Mesendoderm (in vitro differentiated cells): Measurements from ENCODE around the gene IL1RAPL1.

Source experiments
- DNase-seq: peaks from one replicate; pipeline ENCODE4 v3.0.0; 2013
- H2AK5ac ChIP-seq: 2 replicates; pipeline ENCODE4 v1.6.1; 2013; ENCODE audit warnings: low read length, inconsistent platforms
- H2BK120ac ChIP-seq: 2 replicates; pipeline ENCODE4 v1.6.1; 2013; ENCODE audit warnings: low read depth, mild to moderate bottlenecking, low read length, moderate library complexity, mixed read lengths
- H2BK15ac ChIP-seq: replicated peaks from 2 replicates; pipeline ENCODE4 v1.6.1; 2013; ENCODE audit warnings: low read depth, mild to moderate bottlenecking, moderate library complexity
- H2BK5ac ChIP-seq: 2 replicates; pipeline ENCODE4 v1.6.1; 2013; ENCODE audit warnings: low read length, inconsistent platforms
- H3K18ac ChIP-seq: 2 replicates; pipeline ENCODE4 v1.6.1; 2013; ENCODE audit warnings: mild to moderate bottlenecking, low read length, mixed read lengths
- H3K23ac ChIP-seq: one replicate; pipeline ENCODE4 v1.6.1; 2013; ENCODE audit warnings: low read length
- H3K27ac ChIP-seq: 2 replicates; pipeline ENCODE4 v1.5.1; 2013; ENCODE audit warnings: low read depth, mild to moderate bottlenecking, inconsistent platforms, low read length, moderate library complexity
- H3K27me3 ChIP-seq: 2 replicates; pipeline ENCODE4 v1.6.1; 2013; ENCODE audit warnings: low read length, control low read depth, mild to moderate bottlenecking, inconsistent platforms; ENCODE audit not compliant: insufficient read depth, poor library complexity
- H3K36me3 ChIP-seq: 2 replicates; pipeline ENCODE4 v1.6.1; 2013; ENCODE audit warnings: low read length, inconsistent platforms; ENCODE audit not compliant: control insufficient read depth, insufficient read depth
- H3K4ac ChIP-seq: one replicate; pipeline ENCODE4 v1.6.1; 2013; ENCODE audit warnings: low read depth, mild to moderate bottlenecking, low read length, moderate library complexity
- H3K4me1 ChIP-seq: 2 replicates; pipeline ENCODE4 v1.6.1; 2013; ENCODE audit warnings: low read depth, low read length, inconsistent platforms; ENCODE audit not compliant: control insufficient read depth
- H3K4me2 ChIP-seq: 2 replicates; pipeline ENCODE4 v1.6.1; 2013; ENCODE audit warnings: low read length
- H3K4me3 ChIP-seq: 2 replicates; pipeline ENCODE4 v1.5.1; 2013; ENCODE audit warnings: mild to moderate bottlenecking, low read length
- H3K56ac ChIP-seq: one replicate; pipeline ENCODE4 v1.6.1; 2013; ENCODE audit warnings: low read length
- H3K79me1 ChIP-seq: 2 replicates; pipeline ENCODE4 v1.6.1; 2013; ENCODE audit warnings: low read length, inconsistent platforms
- H3K79me2 ChIP-seq: 2 replicates; pipeline ENCODE4 v1.6.1; 2013; ENCODE audit warnings: mild to moderate bottlenecking, low read length; ENCODE audit not compliant: control insufficient read depth, insufficient read depth
- H3K9ac ChIP-seq: 2 replicates; pipeline ENCODE4 v1.6.1; 2013; ENCODE audit warnings: low read length, inconsistent platforms
- H4K5ac ChIP-seq: one replicate; pipeline ENCODE4 v1.6.1; 2013; ENCODE audit warnings: low read length
- H4K8ac ChIP-seq: one replicate; pipeline ENCODE4 v1.6.1; 2013; ENCODE audit warnings: low read depth, mild to moderate bottlenecking, control low read depth, low read length, moderate library complexity
- WGBS: extraction: QIAGEN DNeasy Blood & Tissue Kit; methylation state at CpG from one replicate; pipeline ENCODE4 v1.1.7; 2013; ENCODE audit warnings: low lambda C conversion rate, missing lambda C conversion rate; ENCODE audit not compliant: insufficient coverage; ENCODE audit errors: extremely low coverage; 5-methylcytosine and 5-hydroxymethylcytosine counted together

The IL1RAPL1 gene

GRCh38 chrX:29237972-29238371 is 650.7 kb downstream of the IL1RAPL1 start:
- no peak overlapping the region for H2BK5ac ChIP-seq
- H3K27ac ChIP-seq: no peak overlapping the region
- no peak overlapping the region for H3K56ac ChIP-seq
- no peak overlapping the region for H2BK120ac ChIP-seq
- H2AK5ac ChIP-seq: no peak overlapping the region
- no peak overlapping the region for H3K4ac ChIP-seq
- H3K4me2 ChIP-seq: no peak overlapping the region
- no peaks in the 10 kb centered on the region for H3K4me1 ChIP-seq
- DNase-seq: no peak
- no peak overlapping the region for H4K8ac ChIP-seq
- no peak overlapping the region for H3K9ac ChIP-seq
- no peak overlapping the region for H4K5ac ChIP-seq
- no peaks in the 10 kb centered on the region for H3K79me1 ChIP-seq
- H3K4me3 ChIP-seq: no peak overlapping the region
- WGBS: no CpG with 5 or more reads among the region's 6 CpGs
- no peaks in the 10 kb centered on the region for H3K27me3 ChIP-seq
- H2BK15ac ChIP-seq: no peak overlapping the region
- no peak overlapping the region for H3K23ac ChIP-seq
- no peak overlapping the region for H3K18ac ChIP-seq
- no peaks in the 10 kb centered on the region for H3K79me2 ChIP-seq
- H3K36me3 ChIP-seq: no peaks in the 10 kb centered on the region

DNA sequence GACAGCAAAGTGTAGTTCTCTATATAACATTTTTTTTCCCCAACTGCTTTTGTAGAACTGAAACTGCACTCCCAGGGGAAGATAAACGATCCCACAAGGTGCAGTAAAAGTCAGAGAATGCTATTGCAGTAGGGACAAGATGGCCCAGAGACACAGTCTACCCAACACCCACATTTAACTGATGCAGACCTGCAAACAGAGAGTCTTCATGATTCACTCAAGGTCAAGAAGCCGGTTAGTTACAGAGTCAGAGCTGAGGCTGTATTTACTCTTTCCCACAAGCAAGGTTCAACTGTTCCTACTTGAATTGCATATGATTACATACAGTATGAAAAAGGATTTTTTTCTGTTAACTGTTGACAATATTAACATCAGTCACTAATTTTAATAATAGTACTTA is 654.6 kb downstream of the IL1RAPL1 start:
- H3K79me1 ChIP-seq: no peaks in the 10 kb centered on the region
- no peaks in the 10 kb centered on the region for H3K27me3 ChIP-seq
- DNase-seq: no peak
- no peaks in the 10 kb centered on the region for H3K79me2 ChIP-seq
- no peak overlapping the region for H3K56ac ChIP-seq
- H4K5ac ChIP-seq: no peak overlapping the region
- no CpG with 5 or more reads among the region's 2 CpGs for WGBS
- no peak overlapping the region for H2AK5ac ChIP-seq
- no peak overlapping the region for H3K4ac ChIP-seq
- H2BK15ac ChIP-seq: no peak overlapping the region
- H3K23ac ChIP-seq: no peak overlapping the region
- H3K18ac ChIP-seq: no peak overlapping the region
- H4K8ac ChIP-seq: no peak overlapping the region
- no peak overlapping the region for H3K4me2 ChIP-seq
- H2BK5ac ChIP-seq: no peak overlapping the region
- H3K9ac ChIP-seq: no peak overlapping the region
- no peak overlapping the region for H3K4me3 ChIP-seq
- no peaks in the 10 kb centered on the region for H3K36me3 ChIP-seq
- H3K27ac ChIP-seq: no peak overlapping the region
- H2BK120ac ChIP-seq: no peak overlapping the region
- H3K4me1 ChIP-seq: no peaks in the 10 kb centered on the region

GRCh38 chrX:29242856-29243255 is 655.6 kb downstream of the IL1RAPL1 start:
- H3K23ac ChIP-seq: no peak overlapping the region
- no CpG with 5 or more reads among the region's 4 CpGs for WGBS
- H3K27me3 ChIP-seq: no peaks in the 10 kb centered on the region
- H4K5ac ChIP-seq: no peak overlapping the region
- H3K56ac ChIP-seq: no peak overlapping the region
- H2AK5ac ChIP-seq: no peak overlapping the region
- no peak overlapping the region for H3K18ac ChIP-seq
- no peaks in the 10 kb centered on the region for H3K4me1 ChIP-seq
- no peak overlapping the region for H3K4ac ChIP-seq
- no peak for DNase-seq
- H3K79me1 ChIP-seq: no peaks in the 10 kb centered on the region
- no peak overlapping the region for H4K8ac ChIP-seq
- no peak overlapping the region for H2BK120ac ChIP-seq
- no peak overlapping the region for H3K9ac ChIP-seq
- H3K4me2 ChIP-seq: no peak overlapping the region
- no peaks in the 10 kb centered on the region for H3K36me3 ChIP-seq
- H3K27ac ChIP-seq: no peak overlapping the region
- H3K4me3 ChIP-seq: no peak overlapping the region
- no peak overlapping the region for H2BK5ac ChIP-seq
- H2BK15ac ChIP-seq: no peak overlapping the region
- H3K79me2 ChIP-seq: no peaks in the 10 kb centered on the region

- no peak overlapping the region for H2BK5ac ChIP-seq
- no CpG with 5 or more reads among the region's 2 CpGs for WGBS
- no peak overlapping the region for H2BK120ac ChIP-seq
- no peaks in the 10 kb centered on the region for H3K4me1 ChIP-seq
- no peak overlapping the region for H3K18ac ChIP-seq
- no peaks in the 10 kb centered on the region for H3K79me2 ChIP-seq
- no peak overlapping the region for H3K9ac ChIP-seq
- no peak overlapping the region for H2AK5ac ChIP-seq
- H3K56ac ChIP-seq: no peak overlapping the region
- DNase-seq: no peak
- no peak overlapping the region for H3K23ac ChIP-seq
- H3K4me2 ChIP-seq: no peak overlapping the region
- H3K4me3 ChIP-seq: no peak overlapping the region
- no peak overlapping the region for H3K27ac ChIP-seq
- H3K79me1 ChIP-seq: no peaks in the 10 kb centered on the region
- no peak overlapping the region for H4K8ac ChIP-seq
- H2BK15ac ChIP-seq: no peak overlapping the region
- no peak overlapping the region for H4K5ac ChIP-seq
- no peaks in the 10 kb centered on the region for H3K27me3 ChIP-seq
- H3K4ac ChIP-seq: no peak overlapping the region
- H3K36me3 ChIP-seq: no peaks in the 10 kb centered on the region
Observed at GRCh38 chrX:29243942-29244341, 656.7 kb downstream of the IL1RAPL1 start.

DNA sequence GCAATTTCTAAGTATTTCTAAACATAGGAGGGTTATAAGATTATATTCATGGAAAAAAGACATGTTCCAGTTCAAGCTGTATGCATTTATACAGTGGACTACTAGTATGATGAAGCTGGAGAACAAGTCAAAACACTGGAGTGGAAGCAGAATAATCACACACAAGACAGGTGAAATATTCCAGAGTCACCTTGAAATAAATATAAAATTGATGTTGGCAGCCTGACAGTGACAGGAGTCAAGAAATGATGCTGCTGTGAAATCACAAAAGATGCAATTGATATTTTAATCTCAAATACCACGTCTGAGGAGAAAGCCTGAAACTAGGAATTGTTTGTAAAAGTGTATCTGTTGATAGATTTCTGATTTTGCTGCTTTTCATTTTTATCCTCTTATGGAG is 667.3 kb downstream of the IL1RAPL1 start:
- no CpG with 5 or more reads among the region's 1 CpG for WGBS
- Histone ChIP-seq H3K18ac (no peak overlapping the region), H3K4ac (no peak overlapping the region), H3K56ac (no peak overlapping the region), H3K27ac (no peak overlapping the region), H2AK5ac (no peak overlapping the region), H3K79me1 (no peaks in the 10 kb centered on the region), H3K36me3 (no peaks in the 10 kb centered on the region), H3K27me3 (no peaks in the 10 kb centered on the region), H3K4me1 (no peaks in the 10 kb centered on the region), H2BK120ac (no peak overlapping the region), H3K9ac (no peak overlapping the region), H3K79me2 (no peaks in the 10 kb centered on the region), H3K4me3 (no peak overlapping the region), H4K5ac (no peak overlapping the region), H4K8ac (no peak overlapping the region), H2BK15ac (no peak overlapping the region), H3K4me2 (no peak overlapping the region), H2BK5ac (no peak overlapping the region), H3K23ac (no peak overlapping the region)
- no peak for DNase-seq

- WGBS: no CpG with 5 or more reads among the region's 3 CpGs
- no peak overlapping the region for H4K5ac ChIP-seq
- DNase-seq: no peak
Observed at GRCh38 chrX:29257521-29257920, 670.3 kb downstream of the IL1RAPL1 start.

More at GRCh38 chrX:29257521-29257920, 670.3 kb downstream of the IL1RAPL1 start:
- H3K56ac ChIP-seq: no peak overlapping the region
- H3K18ac ChIP-seq: no peak overlapping the region
- no peak overlapping the region for H2AK5ac ChIP-seq
- H3K9ac ChIP-seq: no peak overlapping the region
- H2BK120ac ChIP-seq: no peak overlapping the region
- no peak overlapping the region for H3K27ac ChIP-seq
- H3K4me1 ChIP-seq: no peaks in the 10 kb centered on the region
- no peaks in the 10 kb centered on the region for H3K27me3 ChIP-seq
- no peak overlapping the region for H3K23ac ChIP-seq
- H3K79me1 ChIP-seq: no peaks in the 10 kb centered on the region
- no peak overlapping the region for H3K4me2 ChIP-seq
- H4K8ac ChIP-seq: no peak overlapping the region
- no peaks in the 10 kb centered on the region for H3K36me3 ChIP-seq
- H2BK5ac ChIP-seq: no peak overlapping the region
- no peak overlapping the region for H2BK15ac ChIP-seq
- no peak overlapping the region for H3K4ac ChIP-seq
- H3K4me3 ChIP-seq: no peak overlapping the region
- H3K79me2 ChIP-seq: no peaks in the 10 kb centered on the region
